Measurements from ENCODE around the gene FAM184A. TPM values are rescaled to one million over a fixed set of nuclear protein-coding genes. Genes with fewer than 3 reads are reported as not detected.

Gene FAM184A
- total and polyA plus RNA-seq, 9 of the 15 experiments (the other 6 are each of a cell fraction or from before 2014, with no cell fraction given): 6.4 to 18.7 (median 13.1) TPM

GRCh38 chr6:119073307-119074051 lies 5.0 kb downstream of the FAM184A start:
- in situ Hi-C loops (cut with MboI) (no loop called here), intact Hi-C loops (cut with micrococcal nuclease) (no loop called here)
- Histone ChIP-seq H3K9me3 (replicated peaks; ENCODE audit: control insufficient read depth, insufficient read depth, low read depth, low read length) (no peaks in the 10 kb centered on the region), H3K4me3 (no peak overlapping the region), H3K4me1 (replicated peaks in 1 of 2; ENCODE audit: control insufficient read depth in 2 of 2, insufficient read depth in 2 of 2, low read length in 2 of 2) (peaks cover 7 to 8% of the 10 kb centered on the region in 2 experiments; a peak in 4 of 5 replicates), H3K4me2 (ENCODE audit: insufficient read depth, low read length) (no peak overlapping the region), H2AFZ (ENCODE audit: low read depth, low read length) (no peak overlapping the region), H3K27me3 (ENCODE audit: control insufficient read depth in 2 of 2, insufficient read depth in 2 of 2, low read length in 2 of 2) (no peaks in the 10 kb centered on the region), H3K27ac (ENCODE audit: extremely low read depth, low read depth, low read length) (no peak overlapping the region), H3K79me2 (ENCODE audit: control insufficient read depth, insufficient read depth, low read length) (peaks cover 28% of the 10 kb centered on the region), H3K9ac (ENCODE audit: insufficient read depth in 1 of 2, low read depth in 2 of 2, low read length in 2 of 2) (no peak overlapping the region), H3K36me3 (ENCODE audit: control insufficient read depth, insufficient read depth, low read length) (no peaks in the 10 kb centered on the region), H3K9me1 (ENCODE audit: control insufficient read depth, insufficient read depth, low read length) (no peaks in the 10 kb centered on the region), H4K20me1 (replicated peaks; ENCODE audit: control insufficient read depth, insufficient read depth, low read length) (no peaks in the 10 kb centered on the region)
- FAIRE-seq (peak; percentile 40), DNase-seq (ENCODE audit: extremely low read depth in 1 of 4, low spot score in 3 of 4) (peak in 2 of 4 experiments; percentile 22 to 34), ATAC-seq (peak; percentile 34)
- ChIA-PET CTCF (ENCODE audit: low intra/inter-chr PET ratio) (no interaction called here), POLR2A (interaction anchor here (1.1 to 1.9 kb wide), 4 partner anchors 9 to 17 kb away, joined by 3 to 9 read pairs (median 6); no protein-coding TSS in a partner anchor)
- 51% methylated on average over 4 of the region's 4 CpGs for WGBS (ENCODE audit: insufficient coverage, low coverage, missing lambda C conversion rate)
- BruUV-seq (replicated peaks): no TSS peak
- TF ChIP-seq CBFA2T3 (IDR thresholded peaks at IDR 0.05) (peak; percentile 53; the same call in 1 of the 2 replicates), RCOR1 (IDR thresholded peaks at IDR 0.05; ENCODE audit: borderline replicate concordance in 1 of 2, low read depth in 2 of 2, low read length in 2 of 2) (0 out of 4 replicates have a peak, but pooled peaks of 1 of the 2 experiments have one; percentile 57), HDAC1 (IDR thresholded peaks at IDR 0.05) (peak in 1 of 2 experiments; percentile 27; a peak in 1 of 4 replicates), MCM7 (IDR thresholded peaks at IDR 0.05) (no peak), ZSCAN32 (CRISPR knock-in tag; IDR thresholded peaks at IDR 0.05) (no peak), TEAD4 (IDR thresholded peaks at IDR 0.05; ENCODE audit: low read length) (peak; percentile 38; the same call in 1 of the 2 replicates), TEAD4 (CRISPR knock-in tag; IDR thresholded peaks at IDR 0.05; ENCODE audit: borderline replicate concordance) (no peak), ZNF707 (CRISPR knock-in tag; conservative IDR thresholded peaks at IDR 0.05) (no peak), HMBOX1 (IDR thresholded peaks at IDR 0.05) (0 out of 2 replicates have a peak, but pooled peaks have one; percentile 15), FOXA3 (CRISPR knock-in tag; conservative IDR thresholded peaks at IDR 0.05 in 1 of 2, IDR thresholded peaks at IDR 0.05 in 1 of 2) (no peak), KDM1A (IDR thresholded peaks at IDR 0.05) (peak; percentile 44 to 65; a peak in 2 of 4 replicates)

All from K562 (cell line).